Measurements from ENCODE around the gene ZNF777. TPM values are rescaled to one million over a fixed set of nuclear protein-coding genes. Genes with fewer than 3 reads are reported as not detected.
A peak's percentile ranks its signal among the peaks of the same experiment; 100 is the strongest.

The ZNF777 gene
- polyA plus RNA-seq, 3 donors = 0.13 to 2.0 (median 0.25) TPM

DNA sequence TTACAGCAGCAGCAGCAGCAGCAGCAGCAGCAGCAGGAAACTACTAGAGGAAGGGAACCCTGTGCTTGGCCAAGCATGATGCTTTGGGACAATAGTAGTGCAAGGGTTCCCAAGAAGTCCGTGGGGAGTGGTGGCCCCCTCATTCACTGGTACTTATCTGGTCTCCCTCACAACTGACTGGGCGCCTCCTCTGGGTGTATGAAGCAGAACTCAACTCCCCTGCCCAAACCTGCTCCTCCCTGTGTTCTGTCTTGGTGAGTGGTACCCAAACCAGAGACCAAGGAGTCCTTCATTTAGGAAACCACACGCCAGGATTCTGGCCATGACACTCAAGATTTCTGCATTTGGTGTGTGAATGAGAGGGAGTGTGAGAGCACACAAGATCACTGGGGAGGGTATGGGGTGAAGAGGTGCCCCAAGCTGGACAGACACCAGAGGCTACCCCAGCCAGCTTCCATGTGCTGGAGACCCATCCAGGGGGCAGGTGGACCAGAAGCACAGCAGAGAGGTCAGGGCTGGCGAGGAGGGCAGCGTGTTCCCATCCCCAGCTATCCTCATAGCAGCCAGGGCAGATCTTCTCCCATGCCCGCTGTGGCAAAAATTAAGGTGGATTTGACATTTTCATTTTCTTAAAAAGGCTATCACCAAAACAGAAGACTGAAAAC is 10.6 kb upstream of the ZNF777 start:
- 100% methylated on average over 4 of the region's 6 CpGs for WGBS (ENCODE audit: insufficient coverage)
- Histone ChIP-seq H3K4me3 (replicated peaks in 1 of 3; ENCODE audit: low read depth in 2 of 3, low read length in 3 of 3) (no peak overlapping the region), H4K20me1 (ENCODE audit: insufficient read depth, low read length) (peaks cover 31% of the 10 kb centered on the region), H3K4me1 (ENCODE audit: control insufficient read depth in 1 of 2, insufficient read depth in 2 of 2, low read length in 2 of 2) (no peaks in the 10 kb centered on the region), H2AFZ (ENCODE audit: insufficient read depth, low read depth, low read length, poor library complexity, severe bottlenecking) (no peak overlapping the region), H3K27me3 (ENCODE audit: control insufficient read depth in 2 of 2, insufficient read depth in 2 of 2, low read length in 2 of 2) (no peaks in the 10 kb centered on the region), H3K36me3 (replicated peaks in 1 of 2; ENCODE audit: control insufficient read depth in 1 of 2, insufficient read depth in 2 of 2, low read length in 2 of 2) (peaks cover 38 to 50% of the 10 kb centered on the region in 2 donors), H3K79me2 (ENCODE audit: insufficient read depth, low read length) (no peaks in the 10 kb centered on the region), H3K27ac (ENCODE audit: low read depth in 1 of 2, low read length in 2 of 2) (no peak overlapping the region), H3K9ac (ENCODE audit: insufficient read depth, low read length, poor library complexity, severe bottlenecking) (no peak overlapping the region), H3K9me3 (replicated peaks in 1 of 2; ENCODE audit: control insufficient read depth in 1 of 2, insufficient read depth in 1 of 2, low read length in 2 of 2) (peaks cover 0 to 9% of the 10 kb centered on the region in 2 donors), H3K4me2 (replicated peaks; ENCODE audit: extremely low read depth, low read length, poor library complexity, severe bottlenecking) (no peak overlapping the region)
- H3K9me3 Mint-ChIP-seq = peaks cover 0 to 16% (median 7%) of the 10 kb centered on the region in 7 donors
- no peak for DNase-seq
- H3K27me3 Mint-ChIP-seq (ENCODE audit: low read depth in 3 of 3) = peaks cover 0 to 12% (median 0%) of the 10 kb centered on the region in 3 donors
- H3K36me3 Mint-ChIP-seq = peaks cover 40 to 49% of the 10 kb centered on the region in 2 donors
- TF ChIP-seq CTCF (IDR thresholded peaks at IDR 0.05) = no peak
- no peak overlapping the region for H3K4me3 Mint-ChIP-seq
- H3K4me1 Mint-ChIP-seq = peaks cover 2% of the 10 kb centered on the region
- H3K27ac Mint-ChIP-seq = no peak overlapping the region
- intact Hi-C loops (cut with micrococcal nuclease) = no loop called here

DNA sequence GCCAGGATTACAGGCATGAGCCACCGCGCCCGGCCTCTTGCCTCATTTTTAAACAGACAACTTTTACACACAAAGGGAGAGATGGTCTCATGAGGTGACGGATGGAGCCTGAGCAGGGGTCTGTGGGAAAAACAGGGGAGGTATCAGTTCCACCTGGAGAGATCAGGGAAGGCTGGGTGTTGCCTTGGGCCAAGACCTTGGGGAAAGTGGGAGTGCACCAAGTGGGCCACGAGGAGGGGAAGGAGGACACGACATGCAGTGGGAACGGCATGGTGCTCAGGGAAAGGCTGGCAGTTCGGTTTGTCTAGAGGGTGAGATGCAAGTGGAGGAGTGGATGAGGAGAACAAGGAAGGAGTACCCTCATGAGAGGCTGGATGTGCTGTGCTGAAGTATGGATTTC is 8.9 kb upstream of the ZNF777 start:
- H3K9ac ChIP-seq (ENCODE audit: insufficient read depth, low read length, poor library complexity, severe bottlenecking) = no peak overlapping the region
- no peak overlapping the region for H2AFZ ChIP-seq (ENCODE audit: insufficient read depth, low read depth, low read length, poor library complexity, severe bottlenecking)
- Mint-ChIP-seq H3K27me3 (ENCODE audit: low read depth in 3 of 3) (peaks cover 0 to 14% (median 0%) of the 10 kb centered on the region in 3 donors), H3K36me3 (peaks cover 29 to 33% of the 10 kb centered on the region in 2 donors), H3K27ac (peak overlapping the region in 1 of 7 donors; percentile 10), H3K4me3 (no peak overlapping the region), H3K4me1 (peaks cover 2% of the 10 kb centered on the region), H3K9me3 (peaks cover 0 to 14% (median 7%) of the 10 kb centered on the region in 7 donors)
- WGBS (ENCODE audit: insufficient coverage) = 91% methylated on average over 4 of the region's 8 CpGs
- peaks cover 0 to 6% of the 10 kb centered on the region in 2 donors for H3K27me3 ChIP-seq (ENCODE audit: control insufficient read depth in 2 of 2, insufficient read depth in 2 of 2, low read length in 2 of 2)
- peaks cover 22 to 34% of the 10 kb centered on the region in 2 donors for H3K36me3 ChIP-seq (replicated peaks in 1 of 2; ENCODE audit: control insufficient read depth in 1 of 2, insufficient read depth in 2 of 2, low read length in 2 of 2)
- H3K4me1 ChIP-seq (ENCODE audit: control insufficient read depth in 1 of 2, insufficient read depth in 2 of 2, low read length in 2 of 2) = no peaks in the 10 kb centered on the region
- intact Hi-C loops (cut with micrococcal nuclease) = no loop called here
- H3K4me2 ChIP-seq (replicated peaks; ENCODE audit: extremely low read depth, low read length, poor library complexity, severe bottlenecking) = no peak overlapping the region
- H3K9me3 ChIP-seq (replicated peaks in 1 of 2; ENCODE audit: control insufficient read depth in 1 of 2, insufficient read depth in 1 of 2, low read length in 2 of 2) = peaks cover 0 to 6% of the 10 kb centered on the region in 2 donors
- H4K20me1 ChIP-seq (ENCODE audit: insufficient read depth, low read length) = peaks cover 27% of the 10 kb centered on the region
- H3K27ac ChIP-seq (ENCODE audit: low read depth in 1 of 2, low read length in 2 of 2) = no peak overlapping the region
- H3K4me3 ChIP-seq (replicated peaks in 1 of 3; ENCODE audit: low read depth in 2 of 3, low read length in 3 of 3) = no peak overlapping the region
- H3K79me2 ChIP-seq (ENCODE audit: insufficient read depth, low read length) = no peaks in the 10 kb centered on the region
- DNase-seq = no peak
- no peak for TF ChIP-seq CTCF (IDR thresholded peaks at IDR 0.05)
